T-helper 2 cell treated with Interferon-gamma antibody and Interleukin-4, amounts not matched to agents 5 μg/mL and 100 μg/mL, for 36 hours (primary cell): ENCODE measurements around the gene CUZD1.

Experiments
- DNase-seq: peaks from one replicate; pipeline ENCODE4 v3.0.0; 2021; ENCODE audit warnings: low spot score
- H3K27ac Mint-ChIP-seq: one replicate; pipeline ENCODE4 v1.8.0; 2021; ENCODE audit warnings: mild to moderate bottlenecking, mixed read lengths
- H3K27me3 Mint-ChIP-seq: one replicate; pipeline ENCODE4 v1.8.0; 2021; ENCODE audit warnings: low read depth, mixed read lengths
- H3K36me3 Mint-ChIP-seq: one replicate; pipeline ENCODE4 v1.8.0; 2021; ENCODE audit warnings: low read depth, mixed read lengths
- H3K4me1 Mint-ChIP-seq: one replicate; pipeline ENCODE4 v1.8.0; 2021; ENCODE audit warnings: low read depth, mixed read lengths
- H3K4me3 Mint-ChIP-seq: one replicate; pipeline ENCODE4 v1.8.0; 2022; ENCODE audit warnings: mild to moderate bottlenecking, moderate library complexity, mixed read lengths
- H3K9me3 Mint-ChIP-seq: one replicate; pipeline ENCODE4 v1.8.0; 2021; ENCODE audit warnings: mixed read lengths

Gene CUZD1

GRCh38 chr10:122815458-122815857, 30.2 kb downstream of the CUZD1 start:
- no peaks in the 10 kb centered on the region for H3K4me1 Mint-ChIP-seq
- peaks cover 26% of the 10 kb centered on the region for H3K27me3 Mint-ChIP-seq
- no peaks in the 10 kb centered on the region for H3K9me3 Mint-ChIP-seq
- DNase-seq = no peak
- no peaks in the 10 kb centered on the region for H3K36me3 Mint-ChIP-seq
- H3K27ac Mint-ChIP-seq = no peak overlapping the region
- no peak overlapping the region for H3K4me3 Mint-ChIP-seq

- H3K36me3 Mint-ChIP-seq = no peaks in the 10 kb centered on the region
- H3K27ac Mint-ChIP-seq = no peak overlapping the region
- no peaks in the 10 kb centered on the region for H3K9me3 Mint-ChIP-seq
- no peak for DNase-seq
- H3K4me1 Mint-ChIP-seq = no peaks in the 10 kb centered on the region
- peaks cover 24% of the 10 kb centered on the region for H3K27me3 Mint-ChIP-seq
- no peak overlapping the region for H3K4me3 Mint-ChIP-seq
These were observed 31.2 kb downstream of the CUZD1 start for GRCh38 chr10:122814493-122814892.

GRCh38 chr10:122812751-122813150, 32.9 kb downstream of the CUZD1 start:
- Mint-ChIP-seq H3K27ac (no peak overlapping the region), H3K36me3 (no peaks in the 10 kb centered on the region), H3K4me3 (no peak overlapping the region), H3K9me3 (no peaks in the 10 kb centered on the region), H3K4me1 (no peaks in the 10 kb centered on the region), H3K27me3 (peaks cover 13% of the 10 kb centered on the region)
- no peak for DNase-seq

GRCh38 chr10:122802282-122802681, 43.4 kb downstream of the CUZD1 start:
- peaks cover 2% of the 10 kb centered on the region for H3K27me3 Mint-ChIP-seq
- H3K4me3 Mint-ChIP-seq = no peak overlapping the region
- DNase-seq = no peak
- no peaks in the 10 kb centered on the region for H3K36me3 Mint-ChIP-seq
- no peaks in the 10 kb centered on the region for H3K4me1 Mint-ChIP-seq
- H3K27ac Mint-ChIP-seq = no peak overlapping the region
- no peaks in the 10 kb centered on the region for H3K9me3 Mint-ChIP-seq

GRCh38 chr10:122798704-122799231, 46.9 kb downstream of the CUZD1 start:
- Mint-ChIP-seq H3K4me1 (no peaks in the 10 kb centered on the region), H3K9me3 (no peaks in the 10 kb centered on the region), H3K27me3 (no peaks in the 10 kb centered on the region), H3K4me3 (no peak overlapping the region), H3K27ac (no peak overlapping the region), H3K36me3 (no peaks in the 10 kb centered on the region)
- no peak for DNase-seq

- Mint-ChIP-seq H3K4me1 (no peaks in the 10 kb centered on the region), H3K9me3 (no peaks in the 10 kb centered on the region), H3K36me3 (no peaks in the 10 kb centered on the region), H3K27me3 (no peaks in the 10 kb centered on the region), H3K4me3 (no peak overlapping the region), H3K27ac (no peak overlapping the region)
- no peak for DNase-seq
These were observed 48.9 kb downstream of the CUZD1 start for GRCh38 chr10:122796796-122797195.

- H3K4me3 Mint-ChIP-seq = no peak overlapping the region
These were observed 49.7 kb downstream of the CUZD1 start for GRCh38 chr10:122795924-122796323.

GRCh38 chr10:122786269-122786668, 59.4 kb downstream of the CUZD1 start:
- H3K4me1 Mint-ChIP-seq = no peaks in the 10 kb centered on the region
- H3K27ac Mint-ChIP-seq = no peak overlapping the region
- DNase-seq = no peak
- no peaks in the 10 kb centered on the region for H3K36me3 Mint-ChIP-seq
- no peaks in the 10 kb centered on the region for H3K27me3 Mint-ChIP-seq
- no peaks in the 10 kb centered on the region for H3K9me3 Mint-ChIP-seq
- no peak overlapping the region for H3K4me3 Mint-ChIP-seq

More at GRCh38 chr10:122795924-122796323, 49.7 kb downstream of the CUZD1 start:
- no peaks in the 10 kb centered on the region for H3K9me3 Mint-ChIP-seq
- H3K36me3 Mint-ChIP-seq = no peaks in the 10 kb centered on the region
- no peak for DNase-seq
- no peak overlapping the region for H3K27ac Mint-ChIP-seq
- H3K27me3 Mint-ChIP-seq = no peaks in the 10 kb centered on the region
- H3K4me1 Mint-ChIP-seq = no peaks in the 10 kb centered on the region

- Mint-ChIP-seq H3K4me3 (no peak overlapping the region), H3K36me3 (no peaks in the 10 kb centered on the region), H3K4me1 (no peaks in the 10 kb centered on the region), H3K27me3 (no peaks in the 10 kb centered on the region), H3K27ac (no peak overlapping the region), H3K9me3 (no peaks in the 10 kb centered on the region)
- no peak for DNase-seq
These were observed 62.7 kb downstream of the CUZD1 start for GRCh38 chr10:122782911-122783310.
